Gastrocnemius medialis (tissue), 4 donors: Measurements from ENCODE around the gene C19orf73. TPM values are rescaled to one million over a fixed set of nuclear protein-coding genes. Genes with fewer than 3 reads are reported as not detected.
A peak's percentile ranks its signal among the peaks of the same experiment; 100 is the strongest.
"Not testable (repeated sequence)": the region's sequence is repeated elsewhere in the genome, so short reads cannot be mapped to it uniquely, and the experiment has no call there.

Experiments used
- ATAC-seq, 2 donors: fragments of 150-250 bp; one replicate each; pipeline ENCODE4 v1.9.1; 2016
- DNase-seq, 2 donors: peaks; one replicate each; pipeline ENCODE4 v3.0.0-alpha.2; 2019
- H3K27ac ChIP-seq, 4 donors: fragments of 200-600 bp; sonication (generic); 1 replicate in 1 of 4; 2 replicates in 3 of 4; pipeline ENCODE4 v1.5.1; 2016 to 2018; ENCODE audit warnings: mild to moderate bottlenecking in 2 of 4, moderate library complexity in 1 of 4
- H3K27me3 ChIP-seq, 3 donors: fragments of 200-600 bp; sonication (generic) in 2 of 3; 1 replicate in 1 of 3; 2 replicates in 2 of 3; pipeline versions ENCODE4 v1.5.1 to v1.6.0; 2016 to 2019; ENCODE audit warnings: mild to moderate bottlenecking in 1 of 3, moderate library complexity in 1 of 3
- H3K36me3 ChIP-seq, 2 donors: fragments of 200-600 bp; sonication (generic) in 1 of 2; one replicate each; pipeline ENCODE4 v1.5.1; 2017 to 2018
- H3K4me1 ChIP-seq, 2 donors: fragments of 200-600 bp; sonication (generic) in 1 of 2; one replicate each; pipeline ENCODE4 v1.5.1; 2016 to 2017; ENCODE audit warnings: mild to moderate bottlenecking in 2 of 2
- H3K4me3 ChIP-seq, 4 donors: fragments of 200-600 bp; sonication (generic) in 3 of 4; 1 replicate in 1 of 4; 2 replicates in 3 of 4; pipeline ENCODE4 v1.5.1; 2016 to 2019; ENCODE audit warnings: mild to moderate bottlenecking in 2 of 4
- H3K9me3 ChIP-seq, 3 donors: fragments of 200-600 bp; sonication (generic) in 2 of 3; 1 replicate in 1 of 3; 2 replicates in 2 of 3; pipeline ENCODE4 v1.5.1; 2016 to 2019
- CTCF ChIP-seq, 5 experiments: fragments of 450-650 bp in 3 of 5; fragments of 200-600 bp in 2 of 5; sonication (generic) in 2 of 5; IDR thresholded peaks in 4 of 5; conservative IDR thresholded peaks in 1 of 5; 1 replicate in 4 of 5; 2 replicates in 1 of 5; pipeline ENCODE4 v1.5.1; 2016 to 2019; ENCODE audit warnings: antibody characterized with exemption in 5 of 5, mild to moderate bottlenecking in 3 of 5, moderate library complexity in 3 of 5
- POLR2A ChIP-seq, 2 donors: fragments of 450-650 bp; IDR thresholded peaks; one replicate each; pipeline ENCODE4 v1.6.1; 2017; ENCODE audit warnings: antibody characterized with exemption in 2 of 2, mild to moderate bottlenecking in 2 of 2, moderate library complexity in 2 of 2
- in situ Hi-C, 4 donors: fragments of 200-750 bp; cut with MboI; loops; one replicate each; pipeline versions ENCODE4 v1.15.0 to v1.8.0; 2017; ENCODE audit warnings: low sequenced_read_pairs in 4 of 4
- intact Hi-C: fragments of 100-400 bp; cut with DNase I; formaldehyde crosslinking; loops from one replicate; pipeline ENCODE4 v1.15.1; 2023; ENCODE audit warnings: low total_unique reads
- total RNA-seq, 4 donors: library from RNA; depleted of rRNA; stranded (reverse); fragments of >200 nt; gene quantifications; one replicate each; pipeline versions ENCODE4 v1.1.0 to v1.2.3, GENCODE V29; 2016

Gene C19orf73
- total RNA-seq, 4 donors from 2014 or later: 1.3 to 11.7 (median 3.5) TPM

- TF ChIP-seq CTCF (IDR thresholded peaks at IDR 0.05 in 4 of 5, conservative IDR thresholded peaks at IDR 0.05 in 1 of 5): no peak
- no peaks in the 10 kb centered on the region for H3K36me3 ChIP-seq
- DNase-seq: peak in 1 of 2 donors; percentile 73
These were observed 11.4 kb upstream of the C19orf73 start for GRCh38 chr19:49130325-49130724.

GRCh38 chr19:49129238-49129583, 10.3 kb upstream of the C19orf73 start:
- no peak for DNase-seq
- no peak for ATAC-seq
- Histone ChIP-seq H3K4me1 (peaks cover 15 to 21% of the 10 kb centered on the region in 2 donors), H3K4me3 (no peak overlapping the region), H3K27me3 (peaks cover 0 to 5% (median 4%) of the 10 kb centered on the region in 3 donors), H3K36me3 (no peaks in the 10 kb centered on the region), H3K27ac (no peak overlapping the region), H3K9me3 (no peaks in the 10 kb centered on the region)
- in situ Hi-C loops: no loop called here
- intact Hi-C loops: loop anchor here (2.0 to 5.0 kb wide), 2 partner anchors 14 to 208 kb away; partner anchors contain the start of gene CD37
- TF ChIP-seq CTCF (IDR thresholded peaks at IDR 0.05 in 4 of 5, conservative IDR thresholded peaks at IDR 0.05 in 1 of 5): no peak
- no peak for TF ChIP-seq POLR2A (IDR thresholded peaks at IDR 0.05)

More at GRCh38 chr19:49130325-49130724, 11.4 kb upstream of the C19orf73 start:
- in situ Hi-C loops: no loop called here
- intact Hi-C loops: no loop called here
- Histone ChIP-seq H3K4me1 (peaks cover 15 to 24% of the 10 kb centered on the region in 2 donors), H3K4me3 (no peak overlapping the region), H3K27ac (no peak overlapping the region), H3K27me3 (peaks cover 0 to 12% (median 10%) of the 10 kb centered on the region in 3 donors), H3K9me3 (no peaks in the 10 kb centered on the region)
- ATAC-seq: no peak

GRCh38 chr19:49128545-49129237, 9.7 kb upstream of the C19orf73 start:
- peak overlapping the region; percentile 27 to 50 (median 37) for H3K4me3 ChIP-seq

GRCh38 chr19:49127674-49128544, 9.0 kb upstream of the C19orf73 start:
- peaks cover 0 to 4% (median 0%) of the 10 kb centered on the region in 3 donors for H3K27me3 ChIP-seq
- no peaks in the 10 kb centered on the region for H3K9me3 ChIP-seq
- H3K4me3 ChIP-seq: peak overlapping the region; percentile 33 to 52 (median 46)
- ATAC-seq (peak; percentile 95 to 96), DNase-seq (peak; percentile 94 to 96)
- TF ChIP-seq CTCF (IDR thresholded peaks at IDR 0.05 in 4 of 5, conservative IDR thresholded peaks at IDR 0.05 in 1 of 5) (peak in 3 of 5 experiments; percentile 12 to 34 (median 19)), POLR2A (IDR thresholded peaks at IDR 0.05) (no peak)
- H3K4me1 ChIP-seq: peaks cover 7 to 17% of the 10 kb centered on the region in 2 donors
- H3K27ac ChIP-seq: peak overlapping the region; percentile 65 to 83 (median 81)
- intact Hi-C loops: loop anchor here (1.0 to 5.0 kb wide), 3 partner anchors 9 to 209 kb away; partner anchors contain the start of genes C19orf73, CD37 and PPFIA3
- in situ Hi-C loops: no loop called here
- H3K36me3 ChIP-seq: no peaks in the 10 kb centered on the region

More at GRCh38 chr19:49128545-49129237, 9.7 kb upstream of the C19orf73 start:
- Histone ChIP-seq H3K36me3 (no peaks in the 10 kb centered on the region), H3K27ac (peak overlapping the region; percentile 61 to 83 (median 71)), H3K27me3 (peaks cover 0 to 4% (median under 1%) of the 10 kb centered on the region in 3 donors), H3K4me1 (peaks cover 12 to 18% of the 10 kb centered on the region in 2 donors), H3K9me3 (no peaks in the 10 kb centered on the region)
- DNase-seq (no peak), ATAC-seq (no peak)
- in situ Hi-C loops (no loop called here), intact Hi-C loops (loop anchor here (1.0 to 5.0 kb wide), 3 partner anchors 9 to 209 kb away; partner anchors contain the start of genes C19orf73, CD37 and PPFIA3)
- no peak for TF ChIP-seq CTCF (IDR thresholded peaks at IDR 0.05 in 4 of 5, conservative IDR thresholded peaks at IDR 0.05 in 1 of 5)
- TF ChIP-seq POLR2A (IDR thresholded peaks at IDR 0.05): no peak

- H3K36me3 ChIP-seq, H3K27me3 ChIP-seq, H3K9me3 ChIP-seq, in situ Hi-C loops, ATAC-seq, DNase-seq: not testable (repeated sequence)
- Histone ChIP-seq H3K4me3 (peak overlapping the region in 1 of 4 donors; percentile 51), H3K27ac (peak overlapping the region in 3 of 4 donors; percentile 63 to 83 (median 82)), H3K4me1 (peaks cover 7 to 17% of the 10 kb centered on the region in 2 donors)
- intact Hi-C loops: loop anchor here (5.0 kb wide), 1 partner anchor 210 kb away; the partner anchor contains the start of gene CD37
These were observed 8.3 kb upstream of the C19orf73 start for GRCh38 chr19:49127225-49127624.
